H1 (cell line): ENCODE data around the gene KNOP1. TPM values are rescaled to one million over a fixed set of nuclear protein-coding genes. Genes with fewer than 3 reads are reported as not detected.

ENCODE experiments used
- polyA plus RNA-seq, 7 experiments: library from polyadenylated mRNA; depleted of rRNA in 3 of 7; stranded (reverse) in 5 of 7; unstranded in 2 of 7; fragments of >200 nt in 5 of 7; fragments of 200-250 nt in 2 of 7; gene quantifications; 1 replicate in 5 of 7; 2 replicates in 1 of 7; 4 replicates in 1 of 7; pipeline versions ENCODE4 v1.2.1 to v1.2.3, GENCODE V29; 2011 to 2013; ENCODE audit warnings: missing spikeins in 2 of 7, mixed read lengths in 2 of 7
- total RNA-seq: library from RNA; stranded (reverse); fragmentation: NEBNext Ultra II Directional; extraction: Animal tissue kit (Norgen Biotek cat#: 25700); gene quantifications from 2 replicates; pipeline ENCODE4 v1.2.1, GENCODE V29; 2021

KNOP1 gene
- total and polyA plus RNA-seq, 2 of the 8 experiments (the other 6 are each of a cell fraction or from before 2014, with no cell fraction given), result 21.6 to 87.9 TPM

Other genes starting within 250 kb of the KNOP1 start
- 65.8 and 70.8 TPM in 2 replicates for gene GDE1, start 196.1 kb downstream of the KNOP1 start, total RNA-seq
- 28.0 and 29.2 TPM in 2 replicates for gene GDE1, start 196.1 kb downstream of the KNOP1 start, polyA plus RNA-seq (2011; rRNA removed)
- gene CCP110, start 194.3 kb downstream of the KNOP1 start, total RNA-seq, result 16.1 and 19.8 TPM in 2 replicates
- 2.6 and 3.2 TPM in 2 replicates for gene CCP110, start 194.3 kb downstream of the KNOP1 start, polyA plus RNA-seq (2011; rRNA removed)
- 55.1 and 57.1 TPM in 2 replicates for gene VPS35L, start 162.5 kb downstream of the KNOP1 start, total RNA-seq
- 31.5 and 40.3 TPM in 2 replicates for gene VPS35L, start 162.5 kb downstream of the KNOP1 start, polyA plus RNA-seq (2011; rRNA removed)
- 5.8 and 6.2 TPM in 2 replicates for gene IQCK, start within 50 bp of the KNOP1 start, total RNA-seq
- gene IQCK, start within 50 bp of the KNOP1 start, polyA plus RNA-seq (2011; rRNA removed), result 9.3 and 10.4 TPM in 2 replicates
- 106 and 109 TPM in 2 replicates for gene GPRC5B, start 166.6 kb upstream of the KNOP1 start, total RNA-seq
- 160 and 196 TPM in 2 replicates for gene GPRC5B, start 166.6 kb upstream of the KNOP1 start, polyA plus RNA-seq (2011; rRNA removed)